Measurements from ENCODE around the gene CTSZ. TPM values are rescaled to one million over a fixed set of nuclear protein-coding genes. Genes with fewer than 3 reads are reported as not detected.

The CTSZ gene
- total and polyA plus RNA-seq, 2 donors (not counting 1 experiment from before 2014, with no cell fraction given): 285 to 319 TPM

- Histone ChIP-seq H3K27me3 (replicated peaks in 1 of 4; ENCODE audit: control extremely low read depth in 1 of 4, control insufficient read depth in 3 of 4, insufficient read depth in 4 of 4, low read length in 3 of 4) (no peaks in the 10 kb centered on the region), H3K9ac (ENCODE audit: low read length) (no peak overlapping the region), H3K9me3 (ENCODE audit: control extremely low read depth in 1 of 3, control insufficient read depth in 2 of 3, insufficient read depth in 1 of 3, low read length in 2 of 3) (peaks cover 1 to 12% (median 7%) of the 10 kb centered on the region in 3 donors), H3K36me3 (replicated peaks in 1 of 2; ENCODE audit: control extremely low read depth in 1 of 2, control insufficient read depth in 1 of 2, extremely low read depth in 1 of 2, insufficient read depth in 2 of 2, low read length in 1 of 2) (no peaks in the 10 kb centered on the region), H4K20me1 (ENCODE audit: control insufficient read depth, insufficient read depth, low read length, poor library complexity, severe bottlenecking) (no peaks in the 10 kb centered on the region), H3K4me2 (replicated peaks; ENCODE audit: low read depth, low read length, poor library complexity, severe bottlenecking) (no peak overlapping the region), H3K4me3 (ENCODE audit: control extremely low read depth in 1 of 5, extremely low read depth in 1 of 5, insufficient read depth in 1 of 5, low read depth in 2 of 5, low read length in 4 of 5) (no peak overlapping the region), H2AFZ (ENCODE audit: insufficient read depth, low read depth, low read length, poor library complexity, severe bottlenecking) (no peak overlapping the region), H3K4me1 (ENCODE audit: control insufficient read depth in 2 of 2, insufficient read depth in 2 of 2, low read length in 2 of 2) (peaks cover 22% of the 10 kb centered on the region in 2 donors), H3K27ac (ENCODE audit: low read length in 2 of 2) (no peak overlapping the region), H3K79me2 (ENCODE audit: control insufficient read depth, insufficient read depth, low read length) (no peaks in the 10 kb centered on the region)
- Mint-ChIP-seq H3K4me1 (peaks cover 27% of the 10 kb centered on the region), H3K27me3 (no peaks in the 10 kb centered on the region), H3K9me3 (ENCODE audit: insufficient read depth) (no peaks in the 10 kb centered on the region), H3K4me3 (peak overlapping the region; percentile 27), H3K27ac (no peak overlapping the region)
- ChIA-PET CTCF (no interaction called here), POLR2A (interaction anchor here (0.7 kb wide), 1 partner anchor 66 kb away, joined by 3 read pairs; no protein-coding TSS in a partner anchor)
- 49% methylated on average over 3 of the region's 3 CpGs for WGBS (ENCODE audit: insufficient coverage)
- ATAC-seq (ENCODE audit: low read depth) (no peak), DNase-seq (no peak)
- intact Hi-C loops (cut with micrococcal nuclease): no loop called here
- TF ChIP-seq CTCF (IDR thresholded peaks at IDR 0.05) (no peak), EZH2 (IDR thresholded peaks at IDR 0.05; ENCODE audit: borderline replicate concordance, insufficient read depth, low read depth, low read length, poor library complexity, severe bottlenecking) (no peak)
Observed at GRCh38 chr20:58973866-58974265, 33.2 kb downstream of the CTSZ start.

- no peak overlapping the region for H2AFZ ChIP-seq (ENCODE audit: insufficient read depth, low read depth, low read length, poor library complexity, severe bottlenecking)
- ATAC-seq (ENCODE audit: low read depth): no peak
- no peaks in the 10 kb centered on the region for H3K36me3 ChIP-seq (replicated peaks in 1 of 2; ENCODE audit: control extremely low read depth in 1 of 2, control insufficient read depth in 1 of 2, extremely low read depth in 1 of 2, insufficient read depth in 2 of 2, low read length in 1 of 2)
- H3K4me3 ChIP-seq (ENCODE audit: control extremely low read depth in 1 of 5, extremely low read depth in 1 of 5, insufficient read depth in 1 of 5, low read depth in 2 of 5, low read length in 4 of 5): no peak overlapping the region
- 75% methylated on average over 3 of the region's 4 CpGs for WGBS (ENCODE audit: insufficient coverage)
- Mint-ChIP-seq H3K4me3 (no peak overlapping the region), H3K9me3 (ENCODE audit: insufficient read depth) (no peaks in the 10 kb centered on the region), H3K4me1 (peaks cover 21% of the 10 kb centered on the region), H3K27me3 (no peaks in the 10 kb centered on the region), H3K27ac (no peak overlapping the region)
- TF ChIP-seq EZH2 (IDR thresholded peaks at IDR 0.05; ENCODE audit: borderline replicate concordance, insufficient read depth, low read depth, low read length, poor library complexity, severe bottlenecking): no peak
- no peak for TF ChIP-seq CTCF (IDR thresholded peaks at IDR 0.05)
- ChIA-PET CTCF (no interaction called here), POLR2A (interaction anchor here (0.7 kb wide), 1 partner anchor 65 kb away, joined by 3 read pairs; no protein-coding TSS in a partner anchor)
- intact Hi-C loops (cut with micrococcal nuclease): no loop called here
- no peaks in the 10 kb centered on the region for H3K79me2 ChIP-seq (ENCODE audit: control insufficient read depth, insufficient read depth, low read length)
- no peak overlapping the region for H3K27ac ChIP-seq (ENCODE audit: low read length in 2 of 2)
- H3K27me3 ChIP-seq (replicated peaks in 1 of 4; ENCODE audit: control extremely low read depth in 1 of 4, control insufficient read depth in 3 of 4, insufficient read depth in 4 of 4, low read length in 3 of 4): no peaks in the 10 kb centered on the region
- DNase-seq: no peak
- H3K4me2 ChIP-seq (replicated peaks; ENCODE audit: low read depth, low read length, poor library complexity, severe bottlenecking): no peak overlapping the region
- no peak overlapping the region for H3K9ac ChIP-seq (ENCODE audit: low read length)
- no peaks in the 10 kb centered on the region for H4K20me1 ChIP-seq (ENCODE audit: control insufficient read depth, insufficient read depth, low read length, poor library complexity, severe bottlenecking)
- peaks cover 1 to 12% (median 7%) of the 10 kb centered on the region in 3 donors for H3K9me3 ChIP-seq (ENCODE audit: control extremely low read depth in 1 of 3, control insufficient read depth in 2 of 3, insufficient read depth in 1 of 3, low read length in 2 of 3)
- peaks cover 16 to 18% of the 10 kb centered on the region in 2 donors for H3K4me1 ChIP-seq (ENCODE audit: control insufficient read depth in 2 of 2, insufficient read depth in 2 of 2, low read length in 2 of 2)
Observed at GRCh38 chr20:58973179-58973578, 33.9 kb downstream of the CTSZ start.
